Glomerular visceral epithelial cell (primary cell): Measurements from ENCODE around the gene NSF.

ENCODE experiments used
- DNase-seq: peaks from one replicate; pipeline ENCODE4 v3.0.0-alpha.2; 2016; ENCODE audit errors: extremely low spot score

Gene NSF

DNA sequence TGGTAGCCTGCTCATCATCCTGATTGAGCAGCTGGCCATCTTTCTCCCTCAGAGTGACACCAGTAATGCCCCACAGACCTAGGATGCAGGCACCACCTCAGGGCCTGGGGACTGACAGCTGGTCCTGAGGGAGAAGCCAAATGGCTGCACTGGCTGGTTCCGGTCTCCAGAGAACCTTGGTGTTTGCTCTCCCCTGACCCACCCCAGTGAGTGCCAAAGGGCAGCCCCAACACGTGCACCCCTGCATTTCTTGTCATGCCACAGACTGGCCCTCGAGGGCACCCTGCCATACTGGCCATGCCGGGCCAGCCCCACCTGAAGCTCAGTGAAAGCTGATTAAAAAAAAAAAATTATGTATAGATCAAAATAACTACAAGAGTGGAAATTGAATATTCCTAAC, 127.5 kb downstream of the NSF start:
- DNase-seq: no peak

DNA sequence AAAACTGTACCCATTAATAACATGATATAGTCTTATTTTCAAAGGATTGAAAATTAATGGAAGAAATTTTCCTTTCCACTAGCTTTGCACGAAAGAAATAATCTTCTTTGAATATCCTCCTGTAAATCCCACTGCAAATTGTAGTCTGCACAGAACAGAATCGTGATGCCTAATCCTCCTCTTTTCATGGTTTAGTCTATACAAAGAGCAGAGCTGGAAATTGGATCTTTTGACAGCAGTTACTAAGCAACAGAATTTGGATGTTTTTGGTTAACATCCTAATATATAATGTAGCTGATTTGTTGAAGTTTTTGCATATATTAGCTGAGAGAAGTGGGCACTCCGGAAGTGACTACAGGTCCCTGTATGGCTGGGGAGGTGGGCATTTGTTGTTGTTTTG, 129.4 kb downstream of the NSF start:
- no peak for DNase-seq

DNA sequence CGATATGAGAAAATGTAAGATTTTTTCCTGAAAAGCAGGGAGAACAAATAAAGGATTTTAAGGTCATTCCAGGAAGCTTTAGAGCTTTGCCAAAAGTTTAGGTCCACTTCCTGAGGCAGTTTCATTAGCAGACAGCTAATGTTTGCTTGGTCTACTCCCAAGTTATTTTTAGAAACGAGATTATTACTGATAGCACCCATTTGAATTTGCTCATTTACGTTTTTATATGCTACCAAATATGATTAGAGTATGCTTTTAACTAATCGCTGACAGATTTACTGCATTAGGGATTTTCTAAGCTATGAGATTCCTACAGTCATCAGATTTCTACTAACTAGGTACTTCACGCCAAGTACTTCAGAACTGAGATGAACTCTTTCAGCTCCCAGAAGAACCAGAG, 129.9 kb downstream of the NSF start:
- no peak for DNase-seq

DNA sequence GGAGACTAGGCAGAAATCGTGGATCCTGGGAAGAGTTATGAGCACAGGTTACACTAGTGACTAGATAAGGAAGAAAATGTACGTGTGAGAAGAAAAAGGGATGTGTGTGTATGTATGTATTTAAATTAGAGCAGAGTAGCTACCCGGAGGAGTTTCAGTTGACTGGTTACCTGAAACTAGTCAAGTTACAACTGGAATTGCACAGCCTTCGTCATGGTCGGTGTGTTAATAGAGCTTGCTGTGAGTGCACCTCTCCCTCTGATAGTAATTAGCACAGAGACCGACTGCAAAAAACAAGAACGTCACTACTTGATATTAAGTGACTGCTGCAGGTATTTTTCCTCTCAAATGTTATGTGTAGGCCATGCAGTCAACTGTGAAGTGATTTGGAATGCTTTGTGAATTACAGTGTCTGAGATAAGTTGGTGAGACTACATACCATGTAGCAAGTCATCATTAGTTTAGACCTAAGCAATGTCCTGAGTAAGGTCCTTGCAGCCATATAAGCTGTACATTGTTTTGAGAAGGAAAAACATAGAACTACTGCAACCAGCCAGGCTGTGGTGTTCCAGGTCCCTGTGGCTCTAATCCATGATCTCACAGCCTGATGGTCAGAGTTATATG, 132.3 kb downstream of the NSF start:
- peak; percentile 47 for DNase-seq

DNA sequence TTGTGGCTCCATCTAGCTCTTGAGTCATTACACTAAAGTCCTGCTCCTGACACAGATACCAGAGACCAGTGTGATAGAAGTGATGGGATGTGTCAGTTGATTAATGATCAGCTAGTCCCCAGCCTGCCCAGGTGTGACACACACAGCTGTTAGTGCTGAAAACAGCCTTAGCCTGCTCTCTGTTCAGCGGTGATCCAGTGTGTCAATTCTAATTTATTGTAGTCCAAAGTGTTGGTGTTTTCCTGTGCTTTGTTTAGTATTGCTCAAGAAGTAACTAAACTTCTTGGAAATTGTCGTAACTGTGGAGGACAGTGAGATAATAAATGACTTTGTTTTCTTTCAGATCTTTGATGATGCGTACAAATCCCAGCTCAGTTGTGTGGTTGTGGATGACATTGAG, 135.7 kb downstream of the NSF start:
- DNase-seq: peak; percentile 42

DNA sequence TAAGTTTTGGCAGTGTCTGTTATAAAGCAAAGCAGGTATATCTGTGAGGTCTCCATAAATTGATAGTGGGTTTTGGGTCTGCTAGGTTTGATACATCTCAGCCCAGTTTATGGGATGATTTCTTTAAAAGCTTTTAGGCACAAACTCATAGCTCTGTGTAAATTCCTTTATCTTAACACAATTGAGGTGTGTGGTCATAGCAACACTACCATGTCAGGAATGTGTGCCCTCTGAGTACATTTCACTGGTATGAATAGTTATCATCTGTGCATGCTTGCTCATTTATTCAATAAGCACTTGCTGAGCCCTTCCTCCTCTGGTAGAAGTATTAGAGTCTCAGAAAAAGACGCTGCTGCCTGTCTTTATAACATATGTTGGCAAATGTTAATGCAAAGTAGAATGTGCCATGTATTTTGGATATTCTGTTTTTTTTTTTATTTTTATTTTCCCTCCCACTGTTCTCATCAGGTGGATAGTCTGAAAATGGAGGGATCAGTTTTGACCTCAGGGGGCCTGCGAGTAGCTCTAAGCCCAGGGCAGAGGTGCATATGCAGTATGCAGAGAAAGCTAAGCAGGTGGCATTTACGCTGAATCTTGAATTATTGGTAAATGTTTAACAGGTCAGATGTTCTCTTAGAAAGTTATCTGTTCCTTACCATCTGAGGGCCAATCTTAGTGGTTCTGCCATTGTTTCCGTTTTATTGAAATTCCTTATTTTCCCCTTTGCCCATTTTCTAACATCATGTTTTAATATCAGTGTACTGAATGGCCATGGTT, 137.3 kb downstream of the NSF start:
- peak; percentile 70 for DNase-seq

DNA sequence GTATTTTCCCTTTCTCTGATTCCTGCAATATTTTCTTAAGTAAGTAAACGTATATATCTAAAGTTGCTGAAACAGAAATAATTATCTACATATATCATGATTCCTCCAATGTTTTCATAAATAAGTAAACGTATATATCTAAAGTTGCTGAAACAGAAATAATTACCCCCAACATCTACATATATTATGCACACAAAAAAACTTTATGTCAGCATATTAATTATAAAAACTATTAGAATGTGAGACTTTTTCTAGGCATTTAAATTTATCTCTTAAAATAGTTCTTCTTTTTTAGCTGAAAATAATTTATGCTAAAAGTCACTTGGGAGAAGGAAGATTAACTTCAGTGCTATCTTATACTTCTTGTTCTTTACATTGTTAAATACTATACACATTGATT, 139.6 kb downstream of the NSF start:
- DNase-seq: no peak

DNA sequence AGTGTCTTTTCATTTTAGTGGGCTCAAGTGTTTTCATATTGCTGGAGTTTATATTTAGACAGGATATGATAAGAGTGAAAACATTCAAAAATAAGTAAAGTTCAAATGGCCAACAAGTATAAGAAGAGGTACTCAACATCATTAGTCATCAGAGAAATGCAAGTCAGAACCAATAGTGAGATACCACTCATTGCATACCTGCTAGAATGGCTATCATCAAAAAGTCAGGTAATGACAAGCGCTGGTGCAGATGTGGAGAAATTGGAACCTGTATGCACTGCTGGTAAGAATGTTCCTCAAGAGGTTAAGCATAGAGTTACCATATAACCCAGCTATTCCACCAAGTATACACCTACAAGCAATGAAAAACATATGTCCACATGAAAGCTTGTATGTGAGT, 140.2 kb downstream of the NSF start:
- no peak for DNase-seq

DNA sequence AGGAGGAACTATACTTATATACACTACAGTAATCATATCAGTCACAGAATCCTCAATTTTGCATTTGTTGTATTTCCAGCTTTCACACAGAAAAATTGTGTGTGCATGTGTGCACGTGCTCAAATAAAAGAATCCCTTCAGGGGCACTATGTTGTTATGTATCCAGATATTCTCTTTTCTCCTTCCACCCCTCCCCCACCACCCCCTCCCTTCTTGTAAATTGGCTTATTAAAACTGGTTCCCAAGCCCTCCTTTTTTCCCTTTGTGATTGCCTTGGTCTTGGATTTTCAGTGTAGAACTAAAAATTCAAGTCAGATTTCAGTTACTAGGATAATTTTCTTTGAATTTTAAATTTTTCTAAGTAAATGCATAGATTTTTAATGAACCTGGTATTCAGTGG, 141.7 kb downstream of the NSF start:
- DNase-seq: no peak

DNA sequence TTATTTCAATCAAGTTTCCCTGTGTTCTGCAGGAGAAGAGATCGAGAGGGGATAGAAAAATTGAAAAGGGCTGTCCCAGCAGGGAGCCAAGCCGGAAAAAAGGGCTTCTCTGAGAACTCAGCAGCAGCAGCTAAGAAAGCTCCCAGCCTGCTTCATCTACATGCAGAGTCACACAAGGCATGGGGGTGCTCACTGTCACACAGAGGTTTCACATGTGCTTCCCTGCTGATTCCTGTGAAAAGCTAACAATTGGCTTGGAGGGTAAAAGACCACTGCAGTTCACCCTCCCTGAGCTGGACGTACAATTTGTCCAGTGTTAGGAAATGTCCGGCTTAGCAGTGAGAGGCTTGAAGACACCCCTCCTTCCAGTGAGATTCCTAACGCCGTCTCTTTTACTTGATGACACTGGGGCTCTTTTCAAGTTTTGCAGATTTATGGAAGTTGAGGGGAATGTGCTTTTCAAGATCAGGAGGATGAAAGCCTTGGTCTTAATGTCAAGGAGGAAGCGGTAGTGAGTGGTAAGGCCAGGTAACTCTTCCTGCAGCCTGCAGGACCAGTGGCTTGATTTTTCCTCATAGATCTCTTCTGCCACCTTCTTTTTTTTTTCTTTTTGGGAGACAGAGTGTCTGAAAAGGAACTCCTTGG, 142.4 kb downstream of the NSF start:
- no peak for DNase-seq

DNA sequence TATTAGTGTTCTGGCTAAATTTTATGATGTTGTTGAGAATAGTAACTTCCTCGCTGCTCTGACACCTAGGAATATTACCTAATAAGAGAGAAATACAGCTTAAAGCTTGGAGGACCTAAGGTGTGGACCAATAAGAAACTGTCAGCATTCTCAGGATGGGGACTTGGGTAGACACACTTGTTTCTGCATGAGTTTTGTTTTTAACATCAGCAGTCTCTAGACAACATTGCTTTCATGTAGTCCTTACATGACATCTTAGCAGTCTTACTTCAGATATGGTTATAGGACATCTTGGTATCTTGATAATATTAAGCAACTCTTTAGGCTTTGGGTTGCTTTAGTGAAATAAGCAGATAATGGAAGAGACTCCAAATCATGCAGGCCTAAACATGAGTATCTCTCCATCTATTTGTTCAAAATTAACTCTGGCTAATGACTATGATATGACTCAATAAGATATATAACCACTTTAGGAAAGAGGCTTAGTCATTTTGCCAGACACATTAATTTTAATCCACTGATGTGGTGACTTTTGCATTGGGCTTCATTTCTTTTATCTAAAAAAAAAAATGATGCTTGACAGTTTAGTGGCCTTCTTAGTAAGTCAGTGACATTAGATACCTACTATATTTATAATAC, 143.5 kb downstream of the NSF start:
- DNase-seq: peak; percentile 13

DNA sequence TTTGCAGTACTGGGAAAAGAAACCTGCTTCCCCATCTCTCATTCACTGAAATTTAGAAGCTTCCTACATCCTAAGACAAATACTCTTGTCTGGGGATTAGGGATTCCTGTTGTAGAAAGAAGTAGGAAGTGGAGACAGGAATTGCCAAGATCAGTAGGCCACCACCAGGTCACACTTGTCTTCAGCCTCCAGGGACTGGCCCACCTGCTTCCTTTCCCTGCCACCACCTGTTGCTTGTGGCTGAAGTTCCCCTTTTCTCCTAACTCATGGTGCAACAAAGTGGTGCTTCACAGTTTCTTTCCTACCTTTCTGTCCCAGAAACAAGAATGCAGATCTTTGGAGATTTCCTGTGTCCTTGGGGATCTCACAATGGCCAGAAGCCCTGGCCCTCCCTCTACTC, 145.6 kb downstream of the NSF start:
- DNase-seq: no peak

DNA sequence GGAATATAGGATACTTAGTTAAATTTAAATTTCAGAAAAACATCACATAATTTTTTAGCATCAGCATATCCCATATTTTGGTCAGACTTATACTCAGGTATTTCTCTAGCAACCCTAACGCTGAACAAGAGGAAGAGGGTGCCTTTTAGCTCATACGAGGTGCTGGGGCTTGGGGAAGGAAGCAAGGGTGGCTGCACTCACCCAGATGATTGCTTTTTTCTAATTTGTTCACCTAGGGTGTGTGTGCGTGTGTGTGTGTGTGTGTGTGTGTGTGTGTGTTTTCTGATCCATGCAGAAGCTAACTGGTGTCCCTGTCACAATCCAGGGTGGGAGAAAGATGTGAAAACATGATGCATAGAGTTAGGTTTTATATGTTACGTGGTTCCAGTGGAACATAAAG, 146.9 kb downstream of the NSF start:
- DNase-seq: no peak

DNA sequence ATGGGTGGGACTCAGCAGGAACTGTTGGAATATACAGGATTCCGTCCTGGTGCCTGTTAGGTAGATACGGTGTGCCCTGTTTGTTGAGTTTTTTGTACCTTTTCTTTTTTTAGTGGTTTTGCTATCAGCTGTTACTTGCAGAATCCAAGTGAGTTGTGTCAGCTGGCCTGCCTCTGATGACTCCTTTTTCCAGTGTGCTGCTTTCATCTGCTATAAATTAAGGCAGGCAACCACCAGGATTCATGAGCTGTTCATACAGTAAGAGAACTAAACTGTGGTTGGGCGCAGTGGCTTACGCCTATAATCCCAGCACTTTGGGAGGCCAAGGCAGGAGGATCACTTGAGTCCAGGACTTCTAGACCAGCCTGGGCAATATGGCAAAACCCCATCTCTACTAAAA, 148.1 kb downstream of the NSF start:
- DNase-seq: no peak

DNA sequence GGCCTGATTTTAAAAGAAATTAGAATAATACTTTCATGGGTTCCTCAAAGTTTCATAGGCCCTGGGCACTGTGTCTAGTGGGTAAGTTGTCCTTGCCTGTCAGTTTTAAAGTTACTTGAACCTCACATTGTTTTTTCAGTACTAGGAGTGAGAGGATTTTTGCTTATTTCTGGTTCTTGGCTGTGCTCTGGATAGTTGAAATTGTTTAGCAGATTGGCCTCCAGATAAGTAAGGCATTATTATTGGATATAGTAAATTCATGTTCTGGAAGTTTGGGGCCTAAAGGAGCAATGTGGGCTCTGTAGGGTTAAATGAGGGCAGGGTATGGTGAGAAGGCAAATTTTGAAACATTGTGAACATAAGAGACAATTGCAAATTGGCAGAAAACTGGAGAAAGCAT, 149.5 kb downstream of the NSF start:
- no peak for DNase-seq

DNA sequence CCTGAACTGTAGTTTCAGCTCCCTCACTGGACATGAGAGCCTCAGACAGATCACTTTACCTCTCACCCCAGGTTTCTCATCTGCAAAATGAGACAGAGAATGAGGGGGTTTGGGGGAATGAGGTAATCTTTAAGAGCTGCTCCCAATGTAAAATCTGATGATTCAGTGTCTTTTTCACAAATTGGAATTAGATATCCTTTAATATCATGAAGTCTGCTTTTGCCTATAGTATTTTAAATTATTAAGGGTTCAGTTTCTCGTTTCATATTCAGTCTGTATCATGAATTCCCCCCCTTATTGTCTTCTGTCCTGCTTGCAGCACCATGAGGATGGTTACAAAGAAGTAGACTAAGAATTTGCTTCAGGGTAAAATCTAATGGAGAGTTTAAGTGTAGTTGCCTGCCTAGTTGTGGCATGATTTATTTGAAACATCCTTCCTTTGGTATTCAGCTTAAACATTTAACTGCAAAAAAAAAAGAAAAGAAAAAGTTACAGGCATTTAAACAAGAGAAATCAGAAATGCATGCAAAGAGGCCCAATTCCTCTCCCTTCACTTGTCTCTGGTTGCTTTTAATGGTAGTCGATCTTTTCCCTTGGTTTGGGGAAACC, 150.8 kb downstream of the NSF start:
- no peak for DNase-seq

DNA sequence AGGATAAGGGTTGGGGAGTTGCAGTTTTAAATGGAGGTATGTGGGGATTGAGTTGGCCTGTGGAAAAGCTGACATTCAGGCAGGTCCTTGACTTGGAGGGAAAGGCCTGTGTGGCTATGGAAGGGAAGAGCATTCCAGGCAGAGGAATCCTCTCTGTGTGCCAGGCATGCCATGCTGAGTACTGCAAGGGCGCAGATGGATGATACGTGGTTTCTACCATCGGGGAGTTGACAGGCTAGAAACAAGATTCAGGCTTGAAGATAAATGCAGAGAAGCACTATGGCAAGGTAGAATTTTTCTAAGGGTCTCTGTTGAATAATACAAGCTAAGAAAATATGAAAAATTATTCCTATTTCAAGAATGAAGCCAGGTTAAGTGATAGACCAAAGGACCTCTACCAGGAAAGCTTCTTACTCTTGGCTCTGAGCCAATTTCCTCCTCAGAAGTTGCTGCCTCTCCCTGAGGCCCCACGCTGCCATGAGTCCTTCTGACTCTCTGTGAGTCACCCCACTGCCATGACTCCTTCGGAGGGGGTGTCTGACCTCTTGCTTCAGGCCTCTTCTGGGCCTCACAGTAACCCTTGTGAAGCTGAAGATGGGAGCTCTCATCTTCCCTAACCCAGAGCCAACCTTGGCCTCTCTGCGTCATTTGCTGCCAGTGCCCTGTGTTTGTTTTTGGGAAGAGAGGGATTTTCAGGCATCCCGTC, 152.2 kb downstream of the NSF start:
- DNase-seq: peak; percentile 91

DNA sequence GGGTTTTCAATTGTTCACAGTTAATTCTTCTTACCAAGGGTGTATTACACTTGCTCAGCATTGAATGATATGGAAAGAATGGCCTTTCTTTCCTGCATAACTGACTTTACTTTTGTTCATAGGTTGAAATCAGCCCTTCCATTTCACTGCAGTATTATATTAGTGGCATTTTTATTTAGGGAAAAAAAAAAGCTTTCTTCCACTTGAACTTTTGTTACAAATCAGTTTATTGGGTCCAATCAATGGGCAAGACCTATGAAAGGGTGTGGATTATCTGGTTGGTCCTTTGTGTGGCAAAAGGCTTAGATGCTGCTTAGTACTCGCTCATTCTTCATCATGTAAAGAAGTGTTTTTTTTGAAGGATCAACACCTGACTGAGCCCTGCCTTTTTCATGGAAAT, 154.0 kb downstream of the NSF start:
- no peak for DNase-seq

DNA sequence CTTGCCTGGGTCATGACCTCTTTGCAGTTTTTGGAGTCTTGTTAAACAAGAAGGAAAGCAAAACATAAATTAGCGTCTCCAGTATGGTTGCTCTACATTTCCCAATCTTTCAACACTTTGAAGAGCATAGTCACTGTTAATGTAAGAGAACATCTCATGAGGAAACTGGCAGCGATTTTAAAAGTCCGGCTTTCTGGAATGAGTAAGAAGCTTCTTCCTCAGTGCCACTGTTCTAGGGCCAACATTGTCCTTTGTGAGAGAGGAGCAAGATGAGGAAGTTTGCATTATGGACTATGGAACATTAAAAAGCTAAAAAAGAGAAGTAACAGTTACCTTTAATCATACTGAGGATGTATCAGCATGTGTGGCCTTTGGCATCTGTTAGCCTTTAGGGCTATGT, 154.9 kb downstream of the NSF start:
- DNase-seq: no peak

DNA sequence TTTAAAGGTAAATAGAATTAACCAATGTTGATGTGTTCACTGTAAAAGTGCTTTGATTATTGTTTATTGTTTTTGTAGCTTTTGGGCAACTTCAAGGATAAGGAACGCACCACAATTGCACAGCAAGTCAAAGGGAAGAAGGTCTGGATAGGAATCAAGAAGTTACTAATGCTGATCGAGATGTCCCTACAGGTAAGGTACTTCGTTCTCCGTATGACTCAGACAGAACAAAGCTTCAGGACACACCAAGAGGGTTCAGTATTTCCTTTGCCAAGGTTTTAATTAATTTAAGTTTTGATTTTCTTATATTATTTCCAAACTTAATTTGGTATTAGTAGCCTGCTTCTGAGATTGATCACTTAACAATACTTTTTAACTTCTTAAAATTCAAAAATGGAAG, 161.0 kb downstream of the NSF start:
- no peak for DNase-seq

DNA sequence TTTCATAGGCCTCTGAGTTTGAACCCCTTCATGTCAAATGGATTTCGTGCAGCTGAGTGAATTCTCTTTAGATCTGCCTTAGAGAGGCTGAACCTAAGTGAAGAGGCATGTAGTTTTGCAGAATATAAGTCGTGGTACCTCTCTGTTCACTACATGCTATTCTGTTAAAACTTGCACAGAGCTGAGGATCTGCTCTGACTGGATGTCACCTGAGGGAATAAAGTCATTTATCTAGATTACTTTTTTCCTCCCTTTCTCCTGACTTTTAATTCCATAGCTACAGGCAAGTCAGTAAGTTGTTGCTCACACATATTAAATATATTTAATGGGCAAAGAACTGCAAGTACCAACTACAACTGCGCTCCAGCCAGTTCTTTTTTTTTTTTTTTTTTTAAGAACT, 163.3 kb downstream of the NSF start:
- DNase-seq: no peak
